Measurements from ENCODE around the gene PGM3.

Gene PGM3

GRCh38 chr6:83126807-83127206 is 66.3 kb downstream of the PGM3 start (continued):
- TF ChIP-seq, protein P1, sequence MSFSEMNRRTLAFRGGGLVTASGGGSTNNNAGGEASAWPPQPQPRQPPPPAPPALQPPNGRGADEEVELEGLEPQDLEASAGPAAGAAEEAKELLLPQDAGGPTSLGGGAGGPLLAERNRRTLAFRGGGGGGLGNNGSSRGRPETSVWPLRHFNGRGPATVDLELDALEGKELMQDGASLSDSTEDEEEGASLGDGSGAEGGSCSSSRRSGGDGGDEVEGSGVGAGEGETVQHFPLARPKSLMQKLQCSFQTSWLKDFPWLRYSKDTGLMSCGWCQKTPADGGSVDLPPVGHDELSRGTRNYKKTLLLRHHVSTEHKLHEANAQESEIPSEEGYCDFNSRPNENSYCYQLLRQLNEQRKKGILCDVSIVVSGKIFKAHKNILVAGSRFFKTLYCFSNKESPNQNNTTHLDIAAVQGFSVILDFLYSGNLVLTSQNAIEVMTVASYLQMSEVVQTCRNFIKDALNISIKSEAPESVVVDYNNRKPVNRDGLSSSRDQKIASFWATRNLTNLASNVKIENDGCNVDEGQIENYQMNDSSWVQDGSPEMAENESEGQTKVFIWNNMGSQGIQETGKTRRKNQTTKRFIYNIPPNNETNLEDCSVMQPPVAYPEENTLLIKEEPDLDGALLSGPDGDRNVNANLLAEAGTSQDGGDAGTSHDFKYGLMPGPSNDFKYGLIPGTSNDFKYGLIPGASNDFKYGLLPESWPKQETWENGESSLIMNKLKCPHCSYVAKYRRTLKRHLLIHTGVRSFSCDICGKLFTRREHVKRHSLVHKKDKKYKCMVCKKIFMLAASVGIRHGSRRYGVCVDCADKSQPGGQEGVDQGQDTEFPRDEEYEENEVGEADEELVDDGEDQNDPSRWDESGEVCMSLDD (tag by site-specific recombination; IDR thresholded peaks at IDR 0.05): no peak
- TF ChIP-seq, protein P2, sequence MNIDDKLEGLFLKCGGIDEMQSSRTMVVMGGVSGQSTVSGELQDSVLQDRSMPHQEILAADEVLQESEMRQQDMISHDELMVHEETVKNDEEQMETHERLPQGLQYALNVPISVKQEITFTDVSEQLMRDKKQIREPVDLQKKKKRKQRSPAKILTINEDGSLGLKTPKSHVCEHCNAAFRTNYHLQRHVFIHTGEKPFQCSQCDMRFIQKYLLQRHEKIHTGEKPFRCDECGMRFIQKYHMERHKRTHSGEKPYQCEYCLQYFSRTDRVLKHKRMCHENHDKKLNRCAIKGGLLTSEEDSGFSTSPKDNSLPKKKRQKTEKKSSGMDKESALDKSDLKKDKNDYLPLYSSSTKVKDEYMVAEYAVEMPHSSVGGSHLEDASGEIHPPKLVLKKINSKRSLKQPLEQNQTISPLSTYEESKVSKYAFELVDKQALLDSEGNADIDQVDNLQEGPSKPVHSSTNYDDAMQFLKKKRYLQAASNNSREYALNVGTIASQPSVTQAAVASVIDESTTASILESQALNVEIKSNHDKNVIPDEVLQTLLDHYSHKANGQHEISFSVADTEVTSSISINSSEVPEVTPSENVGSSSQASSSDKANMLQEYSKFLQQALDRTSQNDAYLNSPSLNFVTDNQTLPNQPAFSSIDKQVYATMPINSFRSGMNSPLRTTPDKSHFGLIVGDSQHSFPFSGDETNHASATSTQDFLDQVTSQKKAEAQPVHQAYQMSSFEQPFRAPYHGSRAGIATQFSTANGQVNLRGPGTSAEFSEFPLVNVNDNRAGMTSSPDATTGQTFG (tag by site-specific recombination; IDR thresholded peaks at IDR 0.05; ENCODE audit: borderline replicate concordance): no peak
- no peak for TF ChIP-seq ZBTB8A (tag by site-specific recombination; IDR thresholded peaks at IDR 0.05)

GRCh38 chr6:83126223-83126622 is 66.8 kb downstream of the PGM3 start:
- Histone ChIP-seq H3K4me3 (ENCODE audit: low read depth, low read length) (no peak overlapping the region), H3K36me3 (ENCODE audit: control insufficient read depth in 2 of 2, insufficient read depth in 1 of 2, low read length in 2 of 2) (peaks cover 63 to 94% of the 10 kb centered on the region in 2 experiments), H3K9me3 (ENCODE audit: control insufficient read depth, insufficient read depth, low read depth, low read length) (no peaks in the 10 kb centered on the region), H3K27ac (ENCODE audit: extremely low read depth, low read depth, low read length) (no peak overlapping the region), H3K4me1 (ENCODE audit: control insufficient read depth, insufficient read depth, low read length) (no peaks in the 10 kb centered on the region)
- CTCF ChIA-PET: no interaction called here
- TF ChIP-seq ZNF843 (tag by site-specific recombination; IDR thresholded peaks at IDR 0.05) (no peak), ZNF747 (tag by site-specific recombination; IDR thresholded peaks at IDR 0.05) (no peak)
- POLR2A ChIA-PET: no interaction called here

DNA sequence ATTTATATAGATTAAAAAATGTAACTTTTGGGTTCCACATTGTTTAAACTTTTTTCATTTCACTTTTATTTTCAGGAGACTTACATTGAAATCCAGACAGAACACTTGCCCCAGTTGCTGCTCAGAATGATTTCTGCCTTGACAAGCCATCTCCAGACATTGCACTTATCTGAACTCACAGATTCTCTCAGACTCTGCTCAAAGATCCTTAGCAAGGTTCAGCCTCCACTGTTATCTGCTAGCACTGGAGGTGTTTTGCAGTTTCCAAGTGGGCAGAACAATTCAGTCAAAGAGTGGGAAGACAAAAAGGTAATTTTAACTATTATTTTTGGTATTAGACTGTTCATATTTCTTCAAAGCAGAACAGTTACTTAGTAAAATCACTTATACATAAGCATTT is 67.6 kb downstream of the PGM3 start:
- Histone ChIP-seq H3K36me3 (ENCODE audit: control insufficient read depth in 2 of 2, insufficient read depth in 1 of 2, low read length in 2 of 2) (peaks cover 58 to 92% of the 10 kb centered on the region in 2 experiments), H3K4me1 (ENCODE audit: control insufficient read depth, insufficient read depth, low read length) (no peaks in the 10 kb centered on the region), H3K27ac (ENCODE audit: extremely low read depth, low read depth, low read length) (no peak overlapping the region), H3K4me3 (ENCODE audit: low read depth, low read length) (no peak overlapping the region), H3K9me3 (ENCODE audit: control insufficient read depth, insufficient read depth, low read depth, low read length) (no peaks in the 10 kb centered on the region)
- ChIA-PET POLR2A (no interaction called here), CTCF (no interaction called here)
- TF ChIP-seq, protein P2 (tag by site-specific recombination; IDR thresholded peaks at IDR 0.05; ENCODE audit: borderline replicate concordance): no peak
- no peak for TF ChIP-seq ZNF121 (tag by site-specific recombination; IDR thresholded peaks at IDR 0.05)
- no peak for TF ChIP-seq PRDM4 (tag by site-specific recombination; IDR thresholded peaks at IDR 0.05)
- no peak for TF ChIP-seq ZNF785 (tag by site-specific recombination; IDR thresholded peaks at IDR 0.05)
- TF ChIP-seq ZNF433 (tag by site-specific recombination; IDR thresholded peaks at IDR 0.05; ENCODE audit: low read depth): no peak
- TF ChIP-seq ZNF146 (tag by site-specific recombination; IDR thresholded peaks at IDR 0.05): no peak
- TF ChIP-seq ZBTB44 (tag by site-specific recombination; IDR thresholded peaks at IDR 0.05): no peak
- no peak for TF ChIP-seq ZNF626 (tag by site-specific recombination; IDR thresholded peaks at IDR 0.05)
- TF ChIP-seq SP7 (tag by site-specific recombination; IDR thresholded peaks at IDR 0.05): no peak

Measured in HEK293 (cell line).